Stimulated activated CD8-positive, alpha-beta memory T cell treated with anti-CD3 and anti-CD28 coated beads, Interleukin-4, amount 100 ng/mL, for 48 hours (primary cell): Measurements from ENCODE around the gene CERS6.
A peak's percentile ranks its signal among the peaks of the same experiment; 100 is the strongest.
"Not testable (repeated sequence)": the region's sequence is repeated elsewhere in the genome, so short reads cannot be mapped to it uniquely, and the experiment has no call there.

Source experiments
- DNase-seq: peaks from one replicate; pipeline ENCODE4 v3.0.0-alpha.2; 2020

The CERS6 gene

DNA sequence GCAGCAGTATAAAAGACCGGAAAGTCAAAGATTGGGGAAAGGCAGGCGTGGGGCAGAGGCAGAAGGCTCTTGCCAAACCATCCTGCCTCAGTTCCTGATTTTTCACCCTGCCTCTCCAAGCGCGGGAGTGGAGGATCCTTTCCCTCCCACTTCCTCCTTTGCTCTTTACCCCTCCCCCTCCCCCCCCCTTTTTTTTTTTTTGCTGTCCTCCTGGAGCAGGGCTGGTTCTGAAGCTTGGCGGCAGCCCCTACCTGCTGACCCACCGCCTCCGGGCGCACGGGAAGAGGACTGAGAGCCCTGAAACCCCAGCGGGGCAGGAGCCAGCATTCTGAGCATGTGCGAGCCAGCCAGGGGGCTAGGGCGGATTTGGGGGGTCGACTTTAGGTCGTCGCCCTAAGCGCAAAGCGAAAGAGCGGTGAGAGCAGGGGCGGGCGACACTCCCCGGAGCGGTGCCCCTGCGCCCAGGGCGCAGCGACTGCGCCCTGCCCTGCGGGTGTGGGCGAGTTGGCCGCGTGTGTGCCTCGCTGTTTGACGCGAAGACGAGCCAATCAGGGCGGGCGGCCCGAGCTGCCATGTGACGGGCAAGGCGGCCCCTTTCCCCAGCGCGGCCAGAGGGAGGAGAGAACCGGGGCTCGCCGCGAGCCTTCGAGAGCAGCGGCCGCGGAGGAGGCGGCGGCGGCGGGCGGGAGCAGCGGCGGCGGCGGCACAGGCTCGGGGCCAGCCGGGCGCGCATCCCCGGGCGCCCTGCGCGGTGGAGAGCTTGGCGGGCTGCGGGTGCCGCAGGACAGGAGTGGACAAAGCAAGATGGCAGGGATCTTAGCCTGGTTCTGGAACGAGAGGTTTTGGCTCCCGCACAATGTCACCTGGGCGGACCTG, at the start of gene CERS6:
TSS of gene CERS6 (plus strand) at position 628 of the 876 bp plus-strand sequence. CDS start at position 805, 177 bp downstream.
- DNase-seq: peak; percentile 91

- not testable (repeated sequence) for DNase-seq
Observed at GRCh38 chr2:168412301-168412700, 43.8 kb upstream of the CERS6 start.

- not testable (repeated sequence) for DNase-seq
Observed at GRCh38 chr2:168413101-168413500, 43.0 kb upstream of the CERS6 start.

DNA sequence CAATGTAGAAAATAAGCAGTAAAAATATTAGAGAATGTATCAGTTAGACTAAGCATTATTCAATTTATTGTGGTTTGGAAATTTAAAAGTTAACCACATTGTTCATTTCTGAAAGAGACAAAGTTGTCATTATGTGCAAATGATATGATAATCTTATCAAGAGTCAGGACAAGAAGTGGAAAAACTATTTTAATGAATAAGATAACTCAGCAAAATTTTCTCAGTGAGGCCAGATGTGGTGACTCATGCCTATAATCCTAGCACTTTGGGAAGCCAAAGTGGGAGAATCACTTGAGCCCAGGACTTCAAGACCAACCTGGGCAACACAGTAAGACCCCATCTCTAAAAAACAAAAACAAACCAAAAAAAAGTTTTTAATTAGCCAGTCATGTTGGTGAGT, 39.5 kb upstream of the CERS6 start:
- DNase-seq: no peak

- no peak for DNase-seq
Observed at GRCh38 chr2:168422584-168422983, 33.5 kb upstream of the CERS6 start.

GRCh38 chr2:168424112-168424951, 31.7 kb upstream of the CERS6 start:
- DNase-seq: no peak

DNA sequence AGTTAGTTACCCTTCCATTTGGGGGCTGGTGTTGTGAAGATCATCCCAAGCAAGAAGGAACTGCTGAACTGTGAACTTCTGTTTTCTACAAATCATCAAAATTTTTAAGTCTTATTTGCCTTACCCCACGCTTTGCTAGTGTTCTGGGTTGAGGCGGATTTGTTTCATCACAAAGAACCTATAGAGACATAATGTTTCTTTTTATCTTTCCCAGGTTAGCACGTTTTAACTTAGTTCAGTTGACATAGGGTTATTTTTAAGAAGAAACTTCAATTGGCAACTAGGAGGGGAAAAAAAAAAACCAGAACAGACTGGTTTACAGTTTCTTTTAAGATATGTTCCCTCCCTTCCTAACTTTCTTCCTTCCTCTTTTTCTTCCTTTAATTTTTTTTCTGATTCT, 31.1 kb upstream of the CERS6 start:
- no peak for DNase-seq

DNA sequence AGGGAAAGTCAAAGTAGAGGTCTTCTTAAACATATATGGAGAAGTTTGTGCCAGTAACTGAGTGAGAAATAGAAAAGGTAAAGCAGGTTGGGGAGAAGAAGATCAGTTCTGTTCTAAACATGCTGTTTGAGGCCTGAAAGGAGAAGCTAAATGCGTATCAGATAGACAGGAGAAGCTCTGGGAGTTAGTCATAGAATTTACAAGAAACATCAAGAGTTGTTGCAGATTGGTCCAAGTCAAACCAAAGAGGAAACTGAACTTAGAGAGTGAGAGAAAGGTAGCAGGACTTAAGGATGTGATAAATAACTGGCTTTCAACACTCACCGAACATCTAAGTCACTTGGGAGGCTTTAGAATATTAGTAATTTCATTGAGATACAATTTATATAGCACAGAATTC, 29.2 kb upstream of the CERS6 start:
- no peak for DNase-seq

DNA sequence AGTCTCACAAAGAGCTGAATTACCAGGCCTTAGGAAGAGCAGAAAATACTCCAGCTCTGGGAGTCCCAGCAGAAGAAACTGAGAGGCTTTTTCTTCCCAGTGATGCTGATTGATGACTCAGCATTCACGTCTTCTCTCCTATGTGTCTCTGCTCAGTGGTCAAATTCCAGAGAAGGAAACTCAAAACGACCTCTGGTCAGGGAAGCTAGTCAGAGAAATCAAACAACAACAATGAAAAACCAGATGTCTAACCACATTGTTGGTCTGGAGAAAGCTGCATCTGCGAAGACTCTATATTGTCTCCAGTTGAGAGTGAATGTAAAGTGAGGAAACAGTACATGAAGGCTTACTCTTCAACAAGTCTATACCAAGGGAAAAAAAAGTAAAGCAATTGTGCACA, 28.6 kb upstream of the CERS6 start:
- no peak for DNase-seq

GRCh38 chr2:168428431-168428830, 27.6 kb upstream of the CERS6 start:
- no peak for DNase-seq

- DNase-seq: no peak
Observed at GRCh38 chr2:168429988-168430387, 26.1 kb upstream of the CERS6 start.

GRCh38 chr2:168430431-168430830, 25.6 kb upstream of the CERS6 start:
- DNase-seq: no peak

- no peak for DNase-seq
Observed at GRCh38 chr2:168431301-168432024, 24.6 kb upstream of the CERS6 start.

- no peak for DNase-seq
Observed at GRCh38 chr2:168432100-168432499, 24.0 kb upstream of the CERS6 start.

DNA sequence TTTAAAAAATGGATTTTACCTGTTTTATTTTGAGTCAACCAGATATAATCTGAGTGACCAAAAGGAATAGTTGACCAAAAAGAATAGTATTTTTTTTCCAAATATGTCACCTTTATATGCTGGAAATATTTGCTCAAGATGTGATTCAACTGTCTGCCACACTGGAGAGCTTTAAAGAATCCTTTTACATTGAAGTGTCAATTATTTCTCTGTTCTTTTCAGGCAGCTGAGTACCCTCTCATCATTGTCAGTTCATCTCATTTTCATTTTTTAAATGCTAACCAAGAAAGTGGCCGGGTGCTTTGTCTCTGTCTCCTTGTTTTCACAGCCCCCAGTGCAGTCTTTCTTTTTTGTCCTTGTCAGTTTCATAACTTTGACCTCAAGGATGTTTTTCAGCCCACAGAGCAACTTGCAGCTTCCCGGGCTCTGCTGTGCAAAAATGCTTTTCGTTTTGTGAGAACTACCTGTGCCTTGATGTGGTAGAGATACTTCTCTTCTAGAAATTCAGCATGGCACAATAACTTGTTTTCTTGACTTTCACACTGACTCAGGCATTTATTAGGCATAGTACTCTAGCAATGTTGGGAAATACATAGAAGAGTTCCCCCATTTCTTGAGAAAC, 23.4 kb upstream of the CERS6 start:
- peak; percentile 46 for DNase-seq

DNA sequence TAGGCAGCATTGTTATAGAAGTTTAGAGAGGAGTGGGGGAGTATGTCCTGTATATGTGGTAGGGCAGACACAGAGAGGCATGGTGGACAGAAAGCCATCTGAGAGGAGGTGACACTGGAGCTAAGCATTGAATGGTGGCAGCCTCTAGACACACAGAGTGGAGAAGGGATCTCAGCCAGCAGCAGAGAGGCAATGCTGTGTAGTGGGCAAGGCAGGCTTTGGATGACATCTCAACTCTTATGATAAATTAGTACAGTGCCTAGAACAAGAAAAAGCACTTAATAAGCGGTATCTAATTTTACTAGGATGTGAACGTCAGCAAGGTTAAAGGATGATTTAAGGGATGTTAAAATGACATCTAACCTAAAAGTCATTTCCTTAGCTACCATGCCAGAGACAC, 22.5 kb upstream of the CERS6 start:
- no peak for DNase-seq

GRCh38 chr2:168434146-168434545, 21.9 kb upstream of the CERS6 start:
- no peak for DNase-seq

DNA sequence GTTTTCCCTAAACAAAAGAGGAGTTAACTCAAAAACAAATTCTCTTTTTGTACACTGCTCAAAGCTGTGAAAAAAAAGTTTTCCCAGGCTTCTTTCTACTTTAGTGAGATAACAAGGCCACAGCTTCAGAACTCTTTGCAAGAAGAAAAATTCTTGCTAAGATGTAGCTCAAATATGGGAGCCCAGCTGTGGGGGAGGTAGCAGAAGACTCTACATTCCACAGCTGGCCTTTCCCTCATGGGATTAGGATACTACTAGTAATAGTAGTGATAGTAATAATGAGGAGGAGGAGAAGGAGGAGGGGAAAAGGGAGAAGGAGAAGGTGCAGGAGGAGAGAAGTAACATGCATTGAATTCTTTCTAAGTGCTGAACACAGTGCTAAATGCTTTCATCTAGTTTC, 19.2 kb upstream of the CERS6 start:
- no peak for DNase-seq

DNA sequence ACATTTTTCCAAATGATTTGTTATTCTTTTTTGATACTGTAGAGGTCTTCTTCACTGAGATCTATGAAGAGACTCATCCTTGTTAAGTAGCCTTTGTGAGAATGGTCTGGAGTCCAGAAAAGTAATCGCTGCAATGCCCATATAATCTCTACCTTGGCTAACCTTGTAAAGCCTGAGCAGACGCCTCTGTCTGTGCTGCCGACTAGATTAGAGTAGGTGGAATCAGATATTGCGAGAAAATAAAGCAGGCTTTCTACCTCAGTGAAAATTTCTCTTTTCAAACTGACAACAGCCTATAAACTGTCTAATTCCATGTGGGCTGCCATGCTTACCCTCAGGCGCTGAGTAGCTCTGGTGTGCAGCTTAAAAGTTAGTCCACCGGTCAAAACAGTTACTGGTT, 17.5 kb upstream of the CERS6 start:
- no peak for DNase-seq

GRCh38 chr2:168439536-168439935, 16.5 kb upstream of the CERS6 start:
- no peak for DNase-seq

DNA sequence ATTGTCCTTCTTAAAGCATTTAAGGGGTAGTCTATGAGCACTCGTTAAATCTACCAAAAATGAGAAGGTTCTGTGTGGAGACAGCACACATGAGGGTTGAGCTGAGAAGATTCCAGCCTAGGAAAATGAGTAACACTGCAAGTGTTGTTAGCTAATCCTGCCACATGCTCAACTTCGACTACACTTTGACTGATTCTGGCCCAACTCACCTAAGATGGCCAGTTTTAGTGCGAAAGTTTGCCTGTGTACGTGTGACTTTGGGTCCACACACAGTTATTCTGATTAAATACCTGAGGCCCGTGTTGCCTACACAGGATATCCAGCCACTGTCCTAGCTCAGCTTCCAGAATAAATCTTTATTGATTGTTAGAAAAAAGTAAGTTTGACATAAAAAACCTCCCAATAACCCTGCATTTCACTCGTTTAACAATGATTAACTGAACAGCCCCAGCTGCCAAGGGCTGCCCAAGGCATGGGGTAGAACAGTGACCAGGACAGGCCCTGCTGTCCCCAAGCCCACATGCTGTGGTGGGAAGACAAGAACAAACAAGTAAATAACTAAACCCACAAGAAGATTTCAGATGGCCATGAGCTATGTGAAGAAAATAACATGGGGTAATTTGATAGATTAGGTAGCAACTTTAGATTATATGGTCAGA, 14.7 kb upstream of the CERS6 start:
- no peak for DNase-seq

DNA sequence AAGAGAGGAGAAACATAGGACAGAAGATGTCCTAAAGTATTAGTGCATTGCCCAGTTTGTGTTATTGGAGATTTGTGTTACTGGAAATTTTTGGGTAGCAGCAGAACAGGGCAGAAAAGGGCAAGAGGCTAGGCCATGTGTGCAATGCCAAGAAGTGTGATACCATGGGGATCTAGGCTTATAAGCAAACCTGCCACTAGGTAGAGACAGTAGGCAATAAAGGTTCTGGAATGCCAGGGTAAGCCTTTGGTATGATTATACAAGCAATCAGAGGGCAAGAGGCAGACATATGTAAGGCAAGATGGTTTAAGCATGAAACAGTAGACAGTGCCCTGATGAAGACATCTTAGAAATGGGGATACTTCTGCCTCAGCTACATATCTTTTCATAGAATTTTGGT, 12.3 kb upstream of the CERS6 start:
- no peak for DNase-seq
